Natural killer cell (primary cell): Measurements from ENCODE around the gene MPL. TPM values are rescaled to one million over a fixed set of nuclear protein-coding genes. Genes with fewer than 3 reads are reported as not detected.

Experiments
- ATAC-seq, 3 donors: fragments of 150-1000 bp in 2 of 3; fragments of 200-7000 bp in 1 of 3; cut with Tn5 transposase; 1 replicate in 1 of 3; 2 replicates in 2 of 3; pipeline ENCODE4 v1.10.0; 2021; ENCODE audit warnings: mild to moderate bottlenecking in 2 of 3, moderate library complexity in 2 of 3
- DNase-seq, 2 donors: peaks; one replicate each; pipeline versions ENCODE4 v3.0.0 to v3.0.0-alpha.2; 2013 to 2021; ENCODE audit warnings: mixed read lengths in 1 of 2
- H3K27ac ChIP-seq: one replicate; pipeline ENCODE4 v1.5.1; 2013; ENCODE audit warnings: mild to moderate bottlenecking, low read length
- H3K27me3 ChIP-seq: one replicate; pipeline ENCODE4 v1.6.1; 2013; ENCODE audit warnings: low read length; ENCODE audit not compliant: control insufficient read depth, insufficient read depth
- H3K36me3 ChIP-seq: one replicate; pipeline ENCODE4 v1.6.1; 2013; ENCODE audit warnings: low read length; ENCODE audit not compliant: control insufficient read depth, insufficient read depth
- H3K4me1 ChIP-seq: one replicate; pipeline ENCODE4 v1.6.1; 2013; ENCODE audit warnings: low read length; ENCODE audit not compliant: control insufficient read depth, insufficient read depth
- H3K4me3 ChIP-seq: one replicate; pipeline ENCODE4 v1.5.1; 2013; ENCODE audit warnings: low read length
- H3K9me3 ChIP-seq: one replicate; pipeline ENCODE4 v1.6.1; 2013; ENCODE audit warnings: low read length; ENCODE audit not compliant: control insufficient read depth, insufficient read depth
- H3K27ac Mint-ChIP-seq, 2 donors: one replicate each; pipeline ENCODE4 v1.8.0; 2022; ENCODE audit warnings: mild to moderate bottlenecking in 2 of 2, mixed read lengths in 2 of 2, moderate library complexity in 1 of 2
- H3K27me3 Mint-ChIP-seq, 2 donors: one replicate each; pipeline ENCODE4 v1.8.0; 2022; ENCODE audit warnings: low read depth in 2 of 2, mixed read lengths in 2 of 2
- H3K36me3 Mint-ChIP-seq: one replicate; pipeline ENCODE4 v1.8.0; 2022; ENCODE audit warnings: mixed read lengths
- H3K4me1 Mint-ChIP-seq, 2 donors: one replicate each; pipeline ENCODE4 v1.8.0; 2022; ENCODE audit warnings: mixed read lengths in 2 of 2
- H3K4me3 Mint-ChIP-seq: one replicate; pipeline ENCODE4 v1.8.0; 2022; ENCODE audit warnings: mild to moderate bottlenecking, moderate library complexity, mixed read lengths
- H3K9me3 Mint-ChIP-seq, 2 donors: one replicate each; pipeline ENCODE4 v1.8.0; 2022; ENCODE audit warnings: mixed read lengths in 2 of 2
- CTCF ChIP-seq: fragments of 200-600 bp; IDR thresholded peaks from one replicate; pipeline ENCODE4 v1.8.0; 2022; ENCODE audit warnings: antibody characterized with exemption
- WGBS: methylation state at CpG from one replicate; pipeline ENCODE4 v1.1.7; 2013; ENCODE audit warnings: missing lambda C conversion rate; ENCODE audit not compliant: insufficient coverage; 5-methylcytosine and 5-hydroxymethylcytosine counted together
- intact Hi-C: fragments of 100-400 bp; cut with micrococcal nuclease; formaldehyde crosslinking; loops from one replicate; pipeline ENCODE4 v1.14.2; 2022
- total RNA-seq, 4 donors: library from RNA; stranded (reverse); fragments of 120-200 nt in 1 of 4; gene quantifications; one replicate each; pipeline versions ENCODE4 v1.2.3 to v1.2.4, GENCODE V29; 2013 to 2022

MPL gene
- total RNA-seq, 3 donors from 2014 or later (not counting 1 experiment from before 2014, with no cell fraction given), result 0.43 to 1.7 (median 0.48) TPM

- ATAC-seq (peak in 1 of 3 donors; percentile 27), DNase-seq (no peak)
- H3K36me3 Mint-ChIP-seq, result peaks cover 3% of the 10 kb centered on the region
- no peaks in the 10 kb centered on the region for H3K4me1 Mint-ChIP-seq
- H3K27me3 ChIP-seq, result no peaks in the 10 kb centered on the region
- H3K36me3 ChIP-seq, result no peaks in the 10 kb centered on the region
- no peak for TF ChIP-seq CTCF
- intact Hi-C loops, result no loop called here
- no peak overlapping the region for H3K27ac Mint-ChIP-seq
- no peaks in the 10 kb centered on the region for H3K4me1 ChIP-seq
- H3K27me3 Mint-ChIP-seq, result no peaks in the 10 kb centered on the region
- peaks cover 7% of the 10 kb centered on the region for H3K9me3 ChIP-seq
- H3K4me3 Mint-ChIP-seq, result no peak overlapping the region
- H3K9me3 Mint-ChIP-seq, result no peaks in the 10 kb centered on the region
- H3K27ac ChIP-seq, result no peak overlapping the region
- H3K4me3 ChIP-seq, result no peak overlapping the region
- WGBS, result 28% methylated on average over 6 of the region's 6 CpGs
Observed at GRCh38 chr1:43329995-43330751, 7.4 kb upstream of the MPL start.

- H3K36me3 ChIP-seq, result no peaks in the 10 kb centered on the region
- H3K27ac ChIP-seq, result no peak overlapping the region
- Mint-ChIP-seq H3K4me1 (no peaks in the 10 kb centered on the region), H3K27ac (no peak overlapping the region), H3K9me3 (no peaks in the 10 kb centered on the region), H3K27me3 (no peaks in the 10 kb centered on the region), H3K4me3 (no peak overlapping the region), H3K36me3 (no peaks in the 10 kb centered on the region)
- WGBS, result 97% methylated on average over 5 of the region's 5 CpGs
- no peak for TF ChIP-seq CTCF
- intact Hi-C loops, result no loop called here
- ATAC-seq, result no peak
- no peaks in the 10 kb centered on the region for H3K4me1 ChIP-seq
- H3K27me3 ChIP-seq, result no peaks in the 10 kb centered on the region
- H3K9me3 ChIP-seq, result peaks cover 3% of the 10 kb centered on the region
- H3K4me3 ChIP-seq, result no peak overlapping the region
- no peak for DNase-seq
Observed at GRCh38 chr1:43331688-43332087, 5.9 kb upstream of the MPL start.

GRCh38 chr1:43334453-43335205 is 3.0 kb upstream of the MPL start:
- peak overlapping the region in 1 of 2 donors; percentile 11 for H3K27ac Mint-ChIP-seq
- H3K36me3 ChIP-seq, result no peaks in the 10 kb centered on the region
- no peaks in the 10 kb centered on the region for H3K36me3 Mint-ChIP-seq
- no peaks in the 10 kb centered on the region for H3K27me3 Mint-ChIP-seq
- no peak overlapping the region for H3K4me3 ChIP-seq
- WGBS, result 73% methylated on average over 7 of the region's 7 CpGs
- intact Hi-C loops, result no loop called here
- ATAC-seq, result no peak
- no peak overlapping the region for H3K27ac ChIP-seq
- H3K9me3 Mint-ChIP-seq, result no peaks in the 10 kb centered on the region
- H3K4me1 ChIP-seq, result no peaks in the 10 kb centered on the region
- no peak overlapping the region for H3K4me3 Mint-ChIP-seq
- TF ChIP-seq CTCF, result no peak
- no peak for DNase-seq
- H3K9me3 ChIP-seq, result no peaks in the 10 kb centered on the region
- H3K4me1 Mint-ChIP-seq, result no peaks in the 10 kb centered on the region
- H3K27me3 ChIP-seq, result no peaks in the 10 kb centered on the region
